Rectal smooth muscle tissue (tissue), 1 donor: ENCODE results near the gene ZNF133.
"Not testable (repeated sequence)": the region's sequence is repeated elsewhere in the genome, so short reads cannot be mapped to it uniquely, and the experiment has no call there.

Experiments
- H3K27ac ChIP-seq: one replicate; pipeline ENCODE4 v1.7.0; 2013; ENCODE audit warnings: low read depth, low read length, inconsistent platforms
- H3K27me3 ChIP-seq: one replicate; pipeline ENCODE4 v1.7.0; 2013; ENCODE audit warnings: low read length; ENCODE audit not compliant: control insufficient read depth, insufficient read depth
- H3K36me3 ChIP-seq: one replicate; pipeline ENCODE4 v1.7.0; 2013; ENCODE audit warnings: low read length; ENCODE audit not compliant: control insufficient read depth, insufficient read depth
- H3K4me1 ChIP-seq: one replicate; pipeline ENCODE4 v1.7.0; 2013; ENCODE audit warnings: low read length; ENCODE audit not compliant: control insufficient read depth, insufficient read depth
- H3K4me3 ChIP-seq: one replicate; pipeline ENCODE4 v1.7.0; 2013; ENCODE audit warnings: low read length
- H3K9ac ChIP-seq: one replicate; pipeline ENCODE4 v1.7.0; 2013; ENCODE audit warnings: low read length

The ZNF133 gene

GRCh38 chr20:18265441-18265840 is 22.9 kb upstream of the ZNF133 start:
- H3K27me3 ChIP-seq, result no peaks in the 10 kb centered on the region
- H3K9ac ChIP-seq, result no peak overlapping the region
- H3K4me1 ChIP-seq, result no peaks in the 10 kb centered on the region
- no peaks in the 10 kb centered on the region for H3K36me3 ChIP-seq
- H3K27ac ChIP-seq, result no peak overlapping the region
- no peak overlapping the region for H3K4me3 ChIP-seq

- H3K36me3 ChIP-seq, result no peaks in the 10 kb centered on the region
- no peak overlapping the region for H3K4me3 ChIP-seq
- H3K27me3 ChIP-seq, result no peaks in the 10 kb centered on the region
- H3K9ac ChIP-seq, result no peak overlapping the region
- H3K4me1 ChIP-seq, result no peaks in the 10 kb centered on the region
- no peak overlapping the region for H3K27ac ChIP-seq
These were observed 22.0 kb upstream of the ZNF133 start for GRCh38 chr20:18266282-18266681.

GRCh38 chr20:18267815-18268214 is 20.5 kb upstream of the ZNF133 start:
- H3K27me3 ChIP-seq, result no peaks in the 10 kb centered on the region
- H3K27ac ChIP-seq, result no peak overlapping the region
- H3K36me3 ChIP-seq, result no peaks in the 10 kb centered on the region
- H3K4me1 ChIP-seq, result no peaks in the 10 kb centered on the region
- H3K9ac ChIP-seq, result no peak overlapping the region
- H3K4me3 ChIP-seq, result no peak overlapping the region

GRCh38 chr20:18271160-18271559 is 17.2 kb upstream of the ZNF133 start:
- H3K36me3 ChIP-seq, result no peaks in the 10 kb centered on the region
- no peak overlapping the region for H3K4me3 ChIP-seq
- no peaks in the 10 kb centered on the region for H3K27me3 ChIP-seq
- H3K9ac ChIP-seq, result no peak overlapping the region
- H3K27ac ChIP-seq, result no peak overlapping the region
- H3K4me1 ChIP-seq, result no peaks in the 10 kb centered on the region

GRCh38 chr20:18272451-18272850 is 15.9 kb upstream of the ZNF133 start:
- Histone ChIP-seq H3K4me3 (no peak overlapping the region), H3K27ac (no peak overlapping the region), H3K4me1 (no peaks in the 10 kb centered on the region), H3K9ac (no peak overlapping the region), H3K27me3 (no peaks in the 10 kb centered on the region), H3K36me3 (no peaks in the 10 kb centered on the region)

- H3K27ac ChIP-seq, result no peak overlapping the region
- H3K4me1 ChIP-seq, result no peaks in the 10 kb centered on the region
These were observed 14.6 kb upstream of the ZNF133 start for GRCh38 chr20:18273738-18274137.

GRCh38 chr20:18275960-18276359 is 12.4 kb upstream of the ZNF133 start:
- H3K27ac ChIP-seq, H3K4me3 ChIP-seq, H3K27me3 ChIP-seq: not testable (repeated sequence)

More at GRCh38 chr20:18273738-18274137, 14.6 kb upstream of the ZNF133 start:
- Histone ChIP-seq H3K9ac (no peak overlapping the region), H3K36me3 (no peaks in the 10 kb centered on the region), H3K27me3 (no peaks in the 10 kb centered on the region), H3K4me3 (no peak overlapping the region)

GRCh38 chr20:18276821-18277220 is 11.5 kb upstream of the ZNF133 start:
- Histone ChIP-seq H3K9ac (no peak overlapping the region), H3K36me3 (no peaks in the 10 kb centered on the region), H3K4me1 (no peaks in the 10 kb centered on the region), H3K27ac (no peak overlapping the region), H3K27me3 (no peaks in the 10 kb centered on the region), H3K4me3 (no peak overlapping the region)

More at GRCh38 chr20:18275960-18276359, 12.4 kb upstream of the ZNF133 start:
- not testable (repeated sequence) for H3K9ac ChIP-seq, H3K4me1 ChIP-seq, H3K36me3 ChIP-seq

- Histone ChIP-seq H3K9ac (no peak overlapping the region), H3K4me3 (no peak overlapping the region), H3K4me1 (no peaks in the 10 kb centered on the region), H3K36me3 (no peaks in the 10 kb centered on the region), H3K27me3 (no peaks in the 10 kb centered on the region), H3K27ac (no peak overlapping the region)
These were observed 9.1 kb upstream of the ZNF133 start for GRCh38 chr20:18279242-18279641.

GRCh38 chr20:18284805-18285533 is 3.4 kb upstream of the ZNF133 start:
- Histone ChIP-seq H3K4me3 (no peak overlapping the region), H3K27ac (no peak overlapping the region), H3K36me3 (no peaks in the 10 kb centered on the region), H3K4me1 (peaks cover 6% of the 10 kb centered on the region), H3K9ac (no peak overlapping the region), H3K27me3 (no peaks in the 10 kb centered on the region)

GRCh38 chr20:18287546-18287914 is 797 bp upstream of the ZNF133 start:
- H3K27ac ChIP-seq, result peak overlapping the region; percentile 94
- H3K9ac ChIP-seq, result peak overlapping the region; percentile 47
- no peaks in the 10 kb centered on the region for H3K27me3 ChIP-seq
- H3K4me1 ChIP-seq, result peaks cover 6% of the 10 kb centered on the region
- peak overlapping the region; percentile 88 for H3K4me3 ChIP-seq
- H3K36me3 ChIP-seq, result no peaks in the 10 kb centered on the region

- Histone ChIP-seq H3K27ac (peak overlapping the region; percentile 94), H3K27me3 (no peaks in the 10 kb centered on the region), H3K9ac (peak overlapping the region; percentile 76), H3K4me3 (peak overlapping the region; percentile 88), H3K36me3 (peaks cover 3% of the 10 kb centered on the region), H3K4me1 (peaks cover 6% of the 10 kb centered on the region)
These were observed 481 bp downstream of the ZNF133 start for GRCh38 chr20:18288749-18289267.

- H3K4me3 ChIP-seq, result peak overlapping the region; percentile 88
- H3K4me1 ChIP-seq, result peaks cover 6% of the 10 kb centered on the region
- H3K27me3 ChIP-seq, result no peaks in the 10 kb centered on the region
- H3K36me3 ChIP-seq, result peaks cover 3% of the 10 kb centered on the region
- no peak overlapping the region for H3K9ac ChIP-seq
- H3K27ac ChIP-seq, result no peak overlapping the region
These were observed 979 bp downstream of the ZNF133 start for GRCh38 chr20:18289306-18289705.
